ENCODE data around the gene SLC23A2.

The SLC23A2 gene

GRCh38 chr20:4837760-4838159 is 163.6 kb downstream of the SLC23A2 start:
- TF ChIP-seq CTCF (IDR thresholded peaks at IDR 0.05; ENCODE audit: low read depth, low read length), result no peak
- no peak for DNase-seq (ENCODE audit: extremely low read depth, low read depth)

DNA sequence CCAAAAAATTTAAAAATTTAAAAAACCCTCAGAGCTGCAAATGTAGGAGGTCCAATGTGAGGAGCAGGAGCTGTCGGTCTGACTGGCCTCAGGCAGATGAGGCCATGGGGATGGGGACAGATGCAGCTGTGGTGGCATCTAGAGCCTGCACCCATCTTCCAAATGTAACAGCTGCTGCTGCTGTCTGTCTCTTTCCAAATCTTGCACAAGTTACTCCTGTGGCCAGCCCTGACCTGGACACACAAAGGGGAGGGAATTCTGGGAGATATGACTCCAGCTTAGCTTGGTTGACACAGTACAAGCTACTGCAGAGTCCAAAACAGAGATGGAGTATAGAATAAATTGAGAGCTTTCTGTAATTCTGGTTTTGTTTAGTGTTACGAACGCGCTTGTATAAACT is 164.4 kb downstream of the SLC23A2 start:
- TF ChIP-seq CTCF (IDR thresholded peaks at IDR 0.05; ENCODE audit: low read depth, low read length), result no peak

GRCh38 chr20:4836473-4836872 is 164.8 kb downstream of the SLC23A2 start:
- DNase-seq (ENCODE audit: extremely low read depth, low read depth), result no peak
- no peak for TF ChIP-seq CTCF (IDR thresholded peaks at IDR 0.05; ENCODE audit: low read depth, low read length)

More for the DNA sequence above, 164.4 kb downstream of the SLC23A2 start:
- DNase-seq (ENCODE audit: extremely low read depth, low read depth), result no peak

- no peak for TF ChIP-seq CTCF (IDR thresholded peaks at IDR 0.05; ENCODE audit: low read depth, low read length)
- DNase-seq (ENCODE audit: extremely low read depth, low read depth), result peak; percentile 23
These were observed 165.8 kb downstream of the SLC23A2 start for GRCh38 chr20:4835244-4836177.

DNA sequence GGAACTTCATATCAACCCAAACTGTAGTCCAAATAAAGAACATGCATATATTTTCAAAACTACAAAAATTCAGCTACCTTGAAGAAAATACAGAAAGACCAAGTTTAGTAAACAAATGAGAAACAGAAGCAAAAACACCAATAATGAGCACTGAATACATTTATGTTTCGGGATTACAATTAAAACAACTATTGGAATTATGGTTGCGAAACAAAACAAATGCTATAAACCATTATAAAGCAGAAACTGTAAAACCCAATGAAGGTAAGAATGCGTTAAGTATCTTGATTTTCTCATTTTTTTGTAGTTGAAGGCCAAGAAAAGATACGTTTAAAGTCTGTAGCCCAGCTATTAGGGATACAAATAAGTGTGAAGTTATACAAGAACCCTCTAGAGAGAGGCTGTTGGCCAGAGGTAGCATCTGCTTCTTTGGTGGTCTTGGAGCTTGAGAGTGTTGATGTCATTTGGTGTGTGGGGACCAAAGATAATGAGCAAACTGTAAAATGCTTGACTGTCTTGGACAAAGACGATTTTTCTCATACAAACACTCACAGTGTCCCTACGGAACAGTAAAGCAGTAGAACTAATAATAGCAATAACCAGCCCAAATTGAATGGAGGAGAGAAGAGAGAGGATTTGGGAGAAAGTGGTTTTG is 168.1 kb downstream of the SLC23A2 start:
- DNase-seq (ENCODE audit: extremely low read depth, low read depth), result no peak
- no peak for TF ChIP-seq CTCF (IDR thresholded peaks at IDR 0.05; ENCODE audit: low read depth, low read length)

GRCh38 chr20:4832469-4832868 is 168.8 kb downstream of the SLC23A2 start:
- no peak for DNase-seq (ENCODE audit: extremely low read depth, low read depth)
- no peak for TF ChIP-seq CTCF (IDR thresholded peaks at IDR 0.05; ENCODE audit: low read depth, low read length)

DNA sequence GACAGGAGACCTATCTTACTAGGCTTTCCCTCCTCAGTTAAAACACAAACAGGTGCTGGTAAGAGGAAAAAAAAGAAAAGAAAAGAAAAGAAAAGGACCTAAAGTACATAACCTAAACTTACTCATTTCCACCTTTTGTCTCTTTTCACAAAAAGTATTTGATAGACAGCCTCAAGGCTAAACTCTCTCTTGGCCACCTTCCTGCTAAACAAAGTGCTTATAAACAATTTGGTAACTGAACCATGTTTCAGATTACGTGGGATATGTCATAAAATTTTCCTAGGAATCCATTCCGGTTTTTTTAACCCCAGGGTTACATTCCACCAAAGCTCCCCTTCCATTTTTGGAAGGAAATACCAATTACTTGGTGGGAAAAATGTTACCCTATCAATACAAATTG is 170.6 kb downstream of the SLC23A2 start:
- no peak for DNase-seq (ENCODE audit: extremely low read depth, low read depth)
- TF ChIP-seq CTCF (IDR thresholded peaks at IDR 0.05; ENCODE audit: low read depth, low read length), result no peak
